ENCODE results near the gene PTX3. TPM values are rescaled to one million over a fixed set of nuclear protein-coding genes. Genes with fewer than 3 reads are reported as not detected.

Gene PTX3
- total RNA-seq, 4 donors from 2014 or later, result 1.8 to 26.2 (median 3.7) TPM

- no peak overlapping the region for H3K4me3 ChIP-seq
- TF ChIP-seq POLR2A (IDR thresholded peaks at IDR 0.05), result no peak
- no peak for TF ChIP-seq CTCF (IDR thresholded peaks at IDR 0.05)
- no peak for TF ChIP-seq POLR2AphosphoS5 (IDR thresholded peaks at IDR 0.05)
- no peaks in the 10 kb centered on the region for H3K4me1 ChIP-seq
- intact Hi-C loops (cut with DNase I; ENCODE audit: low total_unique reads) (no loop called here), in situ Hi-C loops (cut with MboI; ENCODE audit: low pct_ligation_motif_present in 1 of 4, low pct_unique_long_range_greater_than_20kb in 1 of 4, low sequenced_read_pairs in 3 of 4) (no loop called here)
- H3K36me3 ChIP-seq, result no peaks in the 10 kb centered on the region
- H3K27me3 ChIP-seq, result no peaks in the 10 kb centered on the region
- no peak overlapping the region for H3K27ac ChIP-seq
- 80 to 85% methylated on average over 1 of the region's 1 CpG for WGBS, 2 donors (ENCODE audit: low coverage in 1 of 2)
- no peak for DNase-seq
- no peaks in the 10 kb centered on the region for H3K9me3 ChIP-seq
These were observed 8.1 kb downstream of the PTX3 start for GRCh38 chr3:157444797-157445184.

GRCh38 chr3:157445857-157446256 lies 9.2 kb downstream of the PTX3 start:
- Histone ChIP-seq H3K27ac (no peak overlapping the region), H3K36me3 (no peaks in the 10 kb centered on the region), H3K27me3 (no peaks in the 10 kb centered on the region), H3K9me3 (no peaks in the 10 kb centered on the region), H3K4me3 (no peak overlapping the region), H3K4me1 (no peaks in the 10 kb centered on the region)
- TF ChIP-seq POLR2A (IDR thresholded peaks at IDR 0.05) (no peak), EP300 (IDR thresholded peaks at IDR 0.05; ENCODE audit: low read depth) (no peak), POLR2AphosphoS5 (IDR thresholded peaks at IDR 0.05) (no peak), CTCF (IDR thresholded peaks at IDR 0.05) (no peak)
- intact Hi-C loops (cut with DNase I; ENCODE audit: low total_unique reads) (no loop called here), in situ Hi-C loops (cut with MboI; ENCODE audit: low pct_ligation_motif_present in 1 of 4, low pct_unique_long_range_greater_than_20kb in 1 of 4, low sequenced_read_pairs in 3 of 4) (no loop called here)
- no peak for DNase-seq
- WGBS, 2 donors (ENCODE audit: low coverage in 1 of 2), result 75 to 92% methylated on average over 1 of the region's 1 CpG

- no peak for DNase-seq
- Histone ChIP-seq H3K4me3 (no peak overlapping the region), H3K27ac (no peak overlapping the region), H3K27me3 (no peaks in the 10 kb centered on the region), H3K9me3 (no peaks in the 10 kb centered on the region), H3K36me3 (no peaks in the 10 kb centered on the region), H3K4me1 (no peaks in the 10 kb centered on the region)
- 36 to 54% methylated on average over 2 to 3 of the region's 3 CpGs for WGBS, 2 donors (ENCODE audit: low coverage in 1 of 2)
- intact Hi-C loops (cut with DNase I; ENCODE audit: low total_unique reads) (no loop called here), in situ Hi-C loops (cut with MboI; ENCODE audit: low pct_ligation_motif_present in 1 of 4, low pct_unique_long_range_greater_than_20kb in 1 of 4, low sequenced_read_pairs in 3 of 4) (no loop called here)
- TF ChIP-seq POLR2A (IDR thresholded peaks at IDR 0.05) (no peak), POLR2AphosphoS5 (IDR thresholded peaks at IDR 0.05) (no peak), EP300 (IDR thresholded peaks at IDR 0.05; ENCODE audit: low read depth) (no peak), CTCF (IDR thresholded peaks at IDR 0.05) (peak in 4 of 5 experiments; percentile 10 to 32 (median 18))
These were observed 10.5 kb downstream of the PTX3 start for GRCh38 chr3:157447026-157447694.

- Histone ChIP-seq H3K4me1 (no peaks in the 10 kb centered on the region), H3K36me3 (no peaks in the 10 kb centered on the region), H3K27ac (no peak overlapping the region), H3K4me3 (no peak overlapping the region), H3K9me3 (no peaks in the 10 kb centered on the region), H3K27me3 (no peaks in the 10 kb centered on the region)
- TF ChIP-seq POLR2AphosphoS5 (IDR thresholded peaks at IDR 0.05) (no peak), EP300 (IDR thresholded peaks at IDR 0.05; ENCODE audit: low read depth) (no peak), POLR2A (IDR thresholded peaks at IDR 0.05) (no peak), CTCF (IDR thresholded peaks at IDR 0.05) (no peak)
- in situ Hi-C loops (cut with MboI; ENCODE audit: low pct_ligation_motif_present in 1 of 4, low pct_unique_long_range_greater_than_20kb in 1 of 4, low sequenced_read_pairs in 3 of 4) (no loop called here), intact Hi-C loops (cut with DNase I; ENCODE audit: low total_unique reads) (no loop called here)
- WGBS, 2 donors (ENCODE audit: low coverage in 1 of 2), result 63 to 64% methylated on average over 3 of the region's 3 CpGs
- DNase-seq, result no peak
These were observed 15.4 kb downstream of the PTX3 start for GRCh38 chr3:157452097-157452496.

All from transverse colon (tissue), 4 donors.